CD4-positive, alpha-beta T cell treated with Interleukin-15 for 4 hours (primary cell): ENCODE data around the gene ENPP5.
"Not testable (repeated sequence)": the region's sequence is repeated elsewhere in the genome, so short reads cannot be mapped to it uniquely, and the experiment has no call there.

ENCODE experiments used
- DNase-seq: peaks from one replicate; pipeline ENCODE4 v3.0.0-alpha.2; 2020; ENCODE audit warnings: low spot score

The ENPP5 gene

DNA sequence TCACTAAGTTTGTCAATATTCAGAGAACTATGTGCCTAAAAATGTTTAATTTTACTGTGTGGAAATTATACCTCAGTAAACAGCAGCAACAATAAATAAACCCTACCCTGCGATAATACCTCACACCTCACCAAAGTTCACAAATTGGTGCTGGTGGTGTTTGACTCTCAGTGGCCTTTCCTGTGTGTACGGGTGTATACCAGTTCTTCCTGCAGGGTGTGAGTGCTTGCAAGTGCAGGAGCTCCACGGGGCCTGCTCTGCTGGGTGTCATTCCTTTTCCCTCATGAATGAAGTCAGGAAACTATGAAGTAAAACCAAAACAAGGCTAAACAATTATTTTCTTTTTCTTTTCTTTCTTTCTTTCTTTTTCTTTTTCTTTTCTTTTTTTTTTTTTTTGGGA lies 4.1 kb upstream of the ENPP5 start:
- DNase-seq: peak; percentile 9

DNA sequence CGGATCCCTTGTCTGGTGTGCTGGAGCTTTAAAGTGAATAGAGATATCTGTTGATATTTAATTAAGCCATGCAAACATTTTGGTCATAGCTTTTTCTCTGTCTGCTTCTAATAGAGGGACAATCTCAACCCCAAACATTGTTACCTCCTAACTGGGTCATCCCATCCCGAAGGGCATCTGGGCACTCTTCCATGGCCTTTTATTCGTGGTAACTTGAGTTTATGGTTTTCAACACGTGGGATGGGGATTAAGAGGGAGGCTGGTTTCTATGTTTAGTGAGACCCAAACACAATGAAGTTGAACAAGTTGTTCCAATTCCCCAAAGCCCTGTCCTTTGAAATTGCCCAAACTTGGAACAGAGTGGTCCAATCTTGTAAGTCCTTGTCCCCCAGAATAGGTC lies 1.4 kb upstream of the ENPP5 start:
- DNase-seq: no peak

DNA sequence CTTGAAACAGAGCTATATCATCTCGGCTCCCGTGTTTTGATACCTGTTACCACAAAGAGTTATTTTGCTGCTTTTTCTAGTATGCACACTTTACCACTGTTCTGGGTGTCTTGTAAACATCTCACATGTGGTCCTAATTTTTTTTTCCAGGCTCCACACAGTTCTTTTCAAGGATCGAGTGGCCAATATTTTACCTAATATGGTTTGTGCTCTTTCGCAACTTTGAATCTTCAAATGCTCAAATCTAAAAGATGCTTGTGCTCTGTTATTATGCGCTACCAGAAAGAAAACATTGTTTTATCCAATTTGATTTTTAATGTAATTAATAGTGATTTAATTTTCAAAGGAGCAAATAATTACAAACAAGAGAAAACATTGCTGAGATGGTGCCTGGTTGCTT lies 10.7 kb downstream of the ENPP5 start:
- DNase-seq: no peak

DNA sequence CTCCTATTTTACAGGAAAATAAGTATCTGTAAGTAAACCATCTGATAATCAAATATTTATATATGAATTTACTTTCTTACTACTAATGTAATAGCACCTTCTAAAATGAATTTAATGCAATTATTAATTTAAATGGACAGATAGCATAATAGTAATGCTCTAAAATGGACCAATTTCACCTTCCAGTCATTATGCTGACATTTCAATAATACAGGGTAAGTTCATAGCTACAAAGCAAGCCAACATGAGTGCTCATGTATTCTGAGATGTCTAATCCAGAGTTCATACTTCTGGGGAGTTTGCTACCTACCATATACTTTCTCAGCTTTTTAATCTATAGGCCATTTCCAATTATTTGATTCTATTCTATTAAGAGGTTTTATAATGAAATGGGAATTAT lies 11.6 kb downstream of the ENPP5 start:
- DNase-seq: no peak

DNA sequence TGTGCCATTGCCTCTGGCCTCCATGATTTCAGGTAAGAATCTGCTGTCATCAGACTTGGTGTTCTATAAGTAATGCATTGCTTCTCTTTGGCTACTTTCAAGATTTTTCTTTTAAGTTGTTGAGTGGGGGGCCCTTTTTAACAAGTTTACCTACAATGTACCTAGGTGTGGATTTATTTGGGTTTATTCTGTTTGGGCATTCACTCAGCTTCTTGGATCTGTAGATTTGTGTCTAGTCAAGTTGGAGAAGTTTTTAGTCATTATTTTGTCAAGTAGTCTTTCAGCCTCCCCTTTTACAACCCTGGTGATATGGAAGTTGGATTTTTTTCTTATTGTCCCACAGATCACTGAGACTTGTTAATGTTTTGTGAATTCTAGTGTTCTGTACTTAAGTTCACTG lies 14.1 kb downstream of the ENPP5 start:
- no peak for DNase-seq

DNA sequence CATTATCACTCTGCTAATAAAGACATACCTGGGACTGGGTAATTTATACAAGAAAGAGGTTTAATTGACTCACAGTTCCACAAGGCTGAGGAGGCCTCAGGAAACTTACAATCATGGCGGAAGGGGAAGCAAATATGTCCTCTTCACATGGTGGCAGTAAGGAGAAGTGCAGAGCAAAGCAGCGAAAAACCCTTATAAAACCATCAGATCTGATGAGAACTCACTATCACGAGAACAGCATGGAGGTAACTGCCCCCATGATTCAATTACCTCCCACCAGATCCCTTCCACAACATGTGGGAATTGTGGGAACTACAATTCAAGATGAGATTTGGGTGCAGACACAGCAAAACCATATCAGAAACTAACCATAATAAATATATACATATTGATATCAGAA lies 21.7 kb downstream of the ENPP5 start:
- not testable (repeated sequence) for DNase-seq

DNA sequence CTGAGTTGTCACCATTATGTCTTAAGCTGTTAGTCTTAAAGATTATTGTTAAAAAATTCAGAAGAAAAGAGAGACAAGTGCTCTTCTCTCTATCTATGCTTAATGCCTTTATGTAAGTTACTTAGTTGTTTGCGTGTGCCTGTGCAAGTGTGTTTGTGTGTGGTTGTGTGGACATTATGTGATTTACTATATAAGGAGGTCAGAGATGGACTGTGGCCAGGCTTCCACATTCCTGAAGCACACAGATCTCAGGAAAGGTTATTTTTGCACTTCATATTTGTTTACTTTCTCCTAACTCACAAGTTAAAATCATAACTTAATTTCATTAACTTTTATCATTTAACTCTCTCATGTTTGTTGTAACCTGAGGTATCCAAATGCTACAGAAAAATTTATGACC lies 26.5 kb downstream of the ENPP5 start:
- no peak for DNase-seq

DNA sequence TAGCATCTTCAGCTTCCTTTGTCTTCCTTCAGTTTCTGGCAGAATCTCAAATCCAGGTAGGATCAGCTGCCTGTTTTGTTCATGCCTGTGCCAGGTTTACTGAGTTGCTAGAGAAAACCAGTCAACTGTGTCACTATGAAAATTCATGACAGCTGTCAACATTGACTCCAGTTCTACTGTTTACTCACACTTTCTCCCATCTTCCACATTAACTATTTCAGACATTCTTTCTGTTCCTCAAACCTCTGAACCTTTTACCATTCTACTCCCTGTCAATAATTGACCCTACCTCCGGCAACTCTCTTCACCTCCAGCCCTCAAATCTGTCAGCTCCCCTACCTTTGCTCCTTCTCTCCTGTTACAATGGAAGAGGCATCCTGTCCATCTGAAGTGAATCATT lies 32.5 kb downstream of the ENPP5 start:
- DNase-seq: no peak

DNA sequence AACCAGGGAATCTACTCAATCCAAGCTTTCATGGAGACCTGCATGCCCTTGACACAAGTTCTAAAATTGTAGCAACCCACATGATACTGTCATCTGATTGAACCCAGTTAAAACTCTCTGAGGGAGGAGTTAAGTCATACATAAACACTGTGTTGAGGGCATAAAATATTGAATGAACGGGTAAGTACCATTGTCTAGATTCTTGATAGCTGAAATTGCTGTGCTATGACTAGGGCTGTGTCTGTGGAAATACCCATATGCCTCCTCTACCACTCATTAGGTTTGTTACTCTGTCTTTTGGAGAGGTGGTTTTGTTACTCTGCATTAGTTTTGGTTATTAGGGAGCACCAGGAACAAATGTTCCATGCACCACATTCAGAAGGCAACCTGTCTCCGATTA lies 33.4 kb downstream of the ENPP5 start:
- no peak for DNase-seq

DNA sequence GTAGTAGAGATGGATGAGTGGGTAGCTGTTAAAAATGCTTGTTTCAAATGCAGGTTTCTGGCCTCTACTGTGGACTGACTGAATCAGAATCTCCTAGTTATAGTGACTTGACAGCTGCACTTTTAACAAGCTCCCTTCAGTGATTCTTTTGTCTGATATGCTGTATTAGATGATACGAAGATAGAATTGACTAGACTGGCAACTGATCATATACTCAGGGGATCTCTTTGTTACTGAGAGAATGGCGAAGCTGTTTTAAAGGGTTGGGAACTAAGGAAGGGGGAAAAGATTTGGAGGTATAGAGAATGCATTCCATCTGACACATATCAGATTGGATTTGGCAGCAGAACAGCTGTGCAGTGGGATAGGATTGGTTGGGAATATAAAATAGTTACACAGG lies 33.9 kb downstream of the ENPP5 start:
- no peak for DNase-seq

DNA sequence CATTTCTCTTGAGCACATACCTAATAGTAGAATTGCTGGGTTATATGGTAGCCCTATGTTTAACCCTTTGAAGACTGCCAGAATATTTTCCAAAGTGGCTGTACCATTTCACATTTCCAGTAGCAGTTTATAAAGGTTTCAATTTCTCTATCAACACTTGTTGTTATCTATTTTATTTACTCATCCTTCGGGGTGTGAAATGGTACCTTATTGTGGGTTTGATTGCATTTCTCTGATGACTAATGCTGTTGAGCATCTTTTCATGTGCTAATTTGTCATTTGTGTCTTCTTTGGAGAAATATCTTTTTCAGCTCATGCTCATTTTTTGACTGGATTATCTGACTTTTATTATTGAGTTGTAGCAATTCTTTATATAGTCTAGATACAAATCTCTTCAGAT lies 35.6 kb downstream of the ENPP5 start:
- DNase-seq: no peak

DNA sequence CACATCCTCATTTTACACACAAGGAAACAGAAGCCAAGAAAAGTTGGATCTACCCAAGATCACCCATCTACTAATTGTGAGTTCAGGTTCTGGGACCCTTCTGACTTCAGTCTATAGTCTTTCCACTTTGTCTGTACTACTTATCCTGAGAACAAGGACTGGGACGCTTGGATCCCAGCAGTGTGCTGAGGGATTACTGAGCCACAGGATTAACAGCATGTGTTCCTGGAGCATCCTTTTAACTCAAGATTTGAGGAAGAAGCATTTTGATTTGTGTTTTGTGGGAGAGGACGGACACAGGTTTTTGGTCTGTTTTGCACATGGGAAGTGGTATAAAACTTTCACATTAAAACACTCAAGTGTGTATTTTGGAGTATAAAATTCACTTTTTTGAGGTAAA lies 36.6 kb downstream of the ENPP5 start:
- DNase-seq: no peak

DNA sequence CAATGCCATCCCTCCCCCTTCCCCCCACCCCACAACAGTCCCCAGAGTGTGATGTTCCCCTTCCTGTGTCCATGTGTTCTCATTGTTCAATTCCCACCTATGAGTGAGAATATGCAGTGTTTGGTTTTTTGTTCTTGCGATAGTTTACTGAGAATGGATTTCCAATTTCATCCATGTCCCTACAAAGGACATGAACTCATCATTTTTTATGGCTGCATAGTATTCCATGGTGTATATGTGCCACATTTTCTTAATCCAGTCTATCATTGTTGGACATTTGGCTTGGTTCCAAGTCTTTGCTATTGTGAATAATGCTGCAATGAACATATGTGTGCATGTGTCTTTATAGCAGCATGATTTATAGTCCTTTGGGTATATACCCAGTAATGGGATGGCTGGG lies 39.5 kb downstream of the ENPP5 start:
- DNase-seq: not testable (repeated sequence)

DNA sequence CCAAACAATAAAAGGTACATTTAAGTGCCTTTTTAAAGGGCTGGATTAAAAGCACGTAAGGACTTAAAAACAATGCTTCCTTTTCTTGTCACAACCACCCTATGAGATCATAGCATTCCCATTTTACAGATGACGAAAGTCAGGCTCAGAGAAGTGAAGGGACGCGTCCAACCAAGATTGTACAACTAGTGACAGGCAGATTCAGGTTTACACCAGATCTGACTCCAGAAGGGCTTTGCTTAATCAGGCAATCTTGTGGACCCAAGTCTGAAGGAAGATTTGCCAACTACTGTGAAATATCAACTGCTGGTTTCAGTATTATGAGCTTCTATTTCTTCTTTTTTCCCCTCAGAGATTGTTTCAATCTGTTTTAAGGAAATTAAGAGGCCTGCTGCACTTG lies 40.1 kb downstream of the ENPP5 start:
- DNase-seq: no peak

DNA sequence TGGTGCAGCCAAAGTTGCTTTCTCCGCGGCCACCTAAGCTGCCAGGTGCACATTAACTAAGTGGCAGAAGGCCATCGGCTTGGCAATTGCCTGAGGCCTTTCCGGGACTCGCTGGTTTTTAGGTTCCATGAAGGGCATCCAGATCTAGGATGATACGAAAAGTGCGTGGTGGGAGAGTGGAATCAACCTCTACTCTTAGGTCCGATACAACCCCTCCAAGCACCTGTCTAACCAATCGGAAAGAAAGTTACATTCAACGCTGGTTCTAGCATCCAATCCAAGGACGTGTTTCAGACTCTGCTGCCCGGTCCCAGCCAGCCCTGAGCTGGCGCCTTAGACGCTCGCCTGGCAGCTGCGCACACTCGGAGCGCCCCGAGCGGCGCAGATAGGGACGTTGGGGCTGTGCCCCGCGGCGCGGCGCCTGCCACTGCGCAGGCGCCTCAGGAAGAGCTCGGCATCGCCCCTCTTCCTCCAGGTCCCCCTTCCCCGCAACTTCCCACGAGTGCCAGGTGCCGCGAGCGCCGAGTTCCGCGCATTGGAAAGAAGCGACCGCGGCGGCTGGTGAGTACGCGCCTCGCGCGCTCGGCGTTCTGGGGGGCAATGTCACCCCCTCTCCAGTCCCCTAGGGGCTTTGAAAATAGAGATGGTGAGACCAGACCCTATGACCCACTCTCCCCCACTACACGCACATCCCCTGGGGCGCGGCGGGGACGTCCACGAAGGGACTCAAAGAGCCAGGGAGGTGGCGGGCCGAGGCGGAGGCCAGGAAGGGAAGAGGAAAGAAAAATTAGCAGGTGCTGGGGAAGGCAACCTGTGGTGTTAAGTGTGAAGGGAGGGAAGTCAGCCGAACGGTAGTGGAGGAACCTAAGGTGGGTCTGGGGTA lies 40.9 kb downstream of the ENPP5 start, which contains the start of gene ENPP4:
Gene ENPP4, plus strand, starts transcription at position 361 of the 883 bp plus-strand sequence. CDS start 9,595 bp downstream, outside the sequence.
- peak; percentile 97 for DNase-seq

DNA sequence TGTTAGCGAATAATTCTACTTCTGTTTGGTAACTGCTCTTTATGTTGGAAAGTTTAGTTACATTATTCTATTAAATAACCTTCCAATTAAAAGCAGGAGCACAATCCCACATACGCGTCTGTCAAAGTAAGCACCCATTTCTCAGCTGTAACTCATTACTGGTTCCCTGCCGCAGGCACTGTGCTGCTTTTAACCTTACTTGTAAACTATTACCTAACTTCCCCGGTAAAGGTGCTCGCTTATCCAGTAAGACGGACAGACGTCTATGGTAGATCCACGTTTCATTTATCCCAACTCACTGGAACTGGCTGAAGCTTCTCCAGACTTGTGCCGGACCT lies 41.5 kb downstream of the ENPP5 start:
- no peak for DNase-seq

DNA sequence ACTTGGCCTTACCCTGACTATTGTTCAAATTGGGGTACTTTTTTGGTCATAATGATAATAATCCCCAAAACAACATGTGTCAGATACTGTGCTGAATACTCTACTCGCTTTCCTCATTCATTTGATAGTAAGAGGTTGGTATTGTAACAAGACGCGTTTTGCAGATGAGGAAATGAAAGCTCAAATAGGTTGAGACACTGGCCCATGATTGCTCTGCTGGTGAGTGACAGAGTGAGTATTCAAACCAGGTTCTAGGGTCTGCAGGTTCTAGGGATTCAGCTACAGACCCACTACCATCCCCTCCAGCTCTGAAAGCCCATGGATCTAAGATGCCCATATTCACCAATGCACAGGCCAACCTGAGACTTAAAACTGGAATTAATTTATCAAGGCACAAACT lies 42.3 kb downstream of the ENPP5 start:
- DNase-seq: no peak

DNA sequence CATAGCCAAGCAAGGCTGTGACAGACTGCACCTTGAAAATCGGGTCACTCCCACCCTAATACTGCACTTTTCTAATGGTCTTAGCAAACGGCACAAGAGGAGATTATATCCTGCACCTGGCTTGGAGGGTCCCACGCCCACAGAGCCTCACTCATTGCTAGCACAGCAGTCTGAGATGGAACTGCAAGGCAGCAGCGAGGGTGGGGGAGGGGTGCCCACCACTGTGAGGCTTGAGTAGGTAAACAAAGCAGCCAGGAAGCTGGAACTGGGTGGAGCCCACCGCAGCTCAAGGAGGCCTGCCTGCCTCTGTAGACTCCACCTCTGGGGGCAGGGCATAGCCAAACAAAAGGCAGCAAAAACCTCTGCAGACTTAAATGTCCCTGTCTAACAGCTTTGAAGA lies 51.1 kb downstream of the ENPP5 start:
- not testable (repeated sequence) for DNase-seq

DNA sequence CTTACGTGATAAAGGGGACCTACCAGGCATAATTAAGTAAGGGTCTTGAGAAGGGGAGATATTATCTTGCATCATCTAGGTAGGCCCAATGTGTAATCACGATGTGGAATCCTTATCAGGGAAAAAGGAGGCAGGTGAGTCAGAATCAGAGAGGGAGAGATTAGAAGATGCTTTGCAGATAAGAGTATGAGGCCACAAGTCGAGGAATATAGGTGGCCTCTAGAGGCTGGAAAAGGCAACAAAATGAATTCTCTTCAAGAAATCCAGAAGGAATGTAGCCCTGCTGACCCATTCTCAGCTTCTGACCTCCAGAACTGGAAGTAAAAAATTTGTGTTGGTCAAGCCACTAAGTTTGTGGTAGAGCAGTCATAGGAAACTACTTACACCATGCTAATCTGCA lies 51.9 kb downstream of the ENPP5 start:
- DNase-seq: no peak

DNA sequence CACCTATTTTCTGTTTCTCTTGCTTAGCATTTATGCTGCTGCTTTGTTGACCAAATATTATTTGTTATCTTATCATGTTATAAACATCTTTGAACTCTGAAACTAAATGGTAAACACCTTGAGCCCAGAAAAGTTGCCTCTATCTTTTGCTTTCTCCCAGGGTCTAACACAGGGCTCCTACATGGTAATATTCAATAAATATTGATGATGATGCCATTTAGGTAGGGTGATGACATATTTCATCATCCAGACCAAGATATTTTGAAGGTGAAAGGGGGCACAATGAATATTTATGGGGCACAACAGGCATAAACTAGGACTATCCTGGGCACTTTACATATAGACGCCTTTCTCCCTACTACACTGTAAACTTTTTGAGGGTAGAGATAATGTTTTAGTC lies 52.6 kb downstream of the ENPP5 start:
- DNase-seq: no peak

DNA sequence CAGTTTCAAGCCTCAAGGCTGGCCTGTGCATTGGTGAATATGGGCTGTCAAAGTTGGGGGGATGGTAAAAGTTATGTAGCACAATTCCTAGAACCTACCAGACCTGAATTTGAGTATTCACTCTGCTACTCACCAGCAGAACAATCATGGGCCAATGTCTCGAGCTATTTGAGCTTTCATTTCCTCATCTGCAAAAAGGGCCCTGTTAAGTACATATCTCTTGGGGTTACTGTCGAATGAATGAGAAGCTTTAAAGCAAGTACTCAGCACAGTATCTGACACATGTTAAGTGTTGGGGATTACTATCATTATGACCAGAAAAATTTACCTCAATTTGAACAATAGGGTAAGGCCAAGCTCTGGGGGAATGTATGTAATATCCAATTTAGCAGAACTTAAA lies 54.5 kb downstream of the ENPP5 start:
- DNase-seq: no peak

DNA sequence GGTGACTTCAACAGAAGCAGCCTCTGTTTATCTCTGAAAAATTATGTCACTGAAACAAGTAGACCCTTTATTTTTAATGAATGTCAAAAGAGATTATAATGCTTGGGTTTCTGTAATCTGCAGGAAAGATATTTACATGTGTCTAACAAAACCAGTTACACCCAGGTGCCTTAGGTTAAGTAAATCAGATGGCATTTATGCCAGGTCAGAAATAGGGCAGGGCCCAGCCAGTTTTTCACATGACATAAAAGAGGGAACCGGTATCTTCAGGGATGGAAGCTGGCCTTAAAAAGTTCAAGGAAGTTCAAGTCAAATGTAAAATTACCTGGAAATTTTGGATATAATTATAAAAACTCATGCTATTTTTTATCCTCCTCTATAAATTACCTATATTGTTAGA lies 55.1 kb downstream of the ENPP5 start:
- no peak for DNase-seq

DNA sequence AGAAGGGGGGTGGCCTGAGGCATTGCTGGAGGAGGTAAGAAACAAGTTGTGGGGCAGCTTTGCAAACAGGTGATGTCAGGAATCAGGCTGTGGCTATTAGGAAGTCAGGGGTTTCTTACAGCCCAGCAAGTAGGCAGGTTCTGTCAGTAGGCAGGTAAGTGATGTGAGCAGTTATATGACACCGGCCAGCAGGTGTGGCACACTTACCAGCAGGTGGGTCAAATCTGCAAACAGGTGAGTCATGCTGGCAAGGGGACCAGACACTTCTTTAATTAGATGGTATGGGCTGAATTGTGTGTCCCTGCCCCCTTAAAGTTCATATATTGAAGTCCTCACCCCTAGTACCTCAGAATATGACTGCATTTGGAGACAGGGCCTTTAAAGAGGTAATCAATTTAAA lies 57.4 kb downstream of the ENPP5 start:
- no peak for DNase-seq
